Measurements from ENCODE around the gene ACOT12. TPM values are rescaled to one million over a fixed set of nuclear protein-coding genes. Genes with fewer than 3 reads are reported as not detected.

The ACOT12 gene
- total RNA-seq, 1 donor from 2014 or later: not detected

- no peaks in the 10 kb centered on the region for H3K27me3 ChIP-seq
- H3K36me3 ChIP-seq: peaks cover 0 to 6% of the 10 kb centered on the region in 2 donors
- H3K9me3 ChIP-seq: peaks cover 0 to 4% of the 10 kb centered on the region in 2 donors
- DNase-seq (ENCODE audit: low spot score in 2 of 2): no peak
- H3K4me1 ChIP-seq: no peaks in the 10 kb centered on the region
- intact Hi-C loops (cut with DNase I): no loop called here
- no peak overlapping the region for H3K4me3 ChIP-seq
- H3K27ac ChIP-seq: no peak overlapping the region
- TF ChIP-seq CTCF (IDR thresholded peaks at IDR 0.05): no peak
Measured at GRCh38 chr5:81290146-81290545, 103.8 kb downstream of the ACOT12 start.

- H3K4me3 ChIP-seq: no peak overlapping the region
- no peak for DNase-seq (ENCODE audit: low spot score in 2 of 2)
- intact Hi-C loops (cut with DNase I): no loop called here
- no peak overlapping the region for H3K27ac ChIP-seq
- no peaks in the 10 kb centered on the region for H3K27me3 ChIP-seq
- peaks cover 0 to 6% of the 10 kb centered on the region in 2 donors for H3K36me3 ChIP-seq
- TF ChIP-seq CTCF (IDR thresholded peaks at IDR 0.05): no peak
- peaks cover 0 to 8% of the 10 kb centered on the region in 2 donors for H3K9me3 ChIP-seq
- no peaks in the 10 kb centered on the region for H3K4me1 ChIP-seq
Measured at GRCh38 chr5:81288021-81288433, 105.9 kb downstream of the ACOT12 start.

GRCh38 chr5:81286059-81286617, 107.8 kb downstream of the ACOT12 start:
- Histone ChIP-seq H3K4me1 (no peaks in the 10 kb centered on the region), H3K27me3 (no peaks in the 10 kb centered on the region), H3K36me3 (peaks cover 0 to 6% of the 10 kb centered on the region in 2 donors), H3K4me3 (no peak overlapping the region), H3K9me3 (peaks cover 0 to 5% of the 10 kb centered on the region in 2 donors), H3K27ac (no peak overlapping the region)
- no peak for DNase-seq (ENCODE audit: low spot score in 2 of 2)
- no peak for TF ChIP-seq CTCF (IDR thresholded peaks at IDR 0.05)
- intact Hi-C loops (cut with DNase I): no loop called here

DNA sequence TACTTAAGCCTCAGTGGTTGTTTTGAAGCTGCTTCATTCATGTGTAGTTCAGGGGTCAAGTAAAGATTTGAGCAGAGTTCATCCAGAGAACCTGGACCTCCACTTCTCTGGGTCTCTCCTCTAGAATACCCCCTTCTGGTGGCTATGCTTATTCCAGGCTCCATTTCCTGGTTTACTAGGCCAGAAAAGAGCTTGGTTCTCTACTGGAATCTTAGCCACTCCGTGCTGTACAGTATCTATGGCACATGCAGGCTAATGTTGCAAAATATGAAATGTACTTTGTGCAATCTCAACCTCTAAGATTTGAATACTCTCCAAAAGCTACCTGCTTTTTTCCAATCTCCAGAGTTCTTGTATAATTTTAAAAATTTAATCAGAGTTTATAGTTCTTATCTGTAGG, 110.0 kb downstream of the ACOT12 start:
- H3K27ac ChIP-seq: no peak overlapping the region
- H3K4me1 ChIP-seq: no peaks in the 10 kb centered on the region
- no peaks in the 10 kb centered on the region for H3K27me3 ChIP-seq
- H3K9me3 ChIP-seq: peaks cover 0 to 5% of the 10 kb centered on the region in 2 donors
- no peak for DNase-seq (ENCODE audit: low spot score in 2 of 2)
- intact Hi-C loops (cut with DNase I): no loop called here
- H3K4me3 ChIP-seq: no peak overlapping the region
- no peak for TF ChIP-seq CTCF (IDR thresholded peaks at IDR 0.05)
- H3K36me3 ChIP-seq: peaks cover 0 to 6% of the 10 kb centered on the region in 2 donors

Other genes with a start within 250 kb of the ACOT12 start
- 0.43 TPM for gene CKMT2, start 160.8 kb downstream of the ACOT12 start, total RNA-seq
- gene ZCCHC9, start 92.5 kb downstream of the ACOT12 start, total RNA-seq: 10.5 TPM